HG03175 (cell line): ENCODE results near the gene UBXN4.
"Not testable (repeated sequence)": the region's sequence is repeated elsewhere in the genome, so short reads cannot be mapped to it uniquely, and the experiment has no call there.

ENCODE experiments used
- ATAC-seq: cut with Tn5 transposase; IDR thresholded peaks from one replicate; pipeline ENCODE4 v1.9.1; 2021; ENCODE audit warnings: mild to moderate bottlenecking, moderate library complexity; ENCODE audit not compliant: unreplicated experiment

Gene UBXN4

GRCh38 chr2:135803278-135803677, 61.6 kb downstream of the UBXN4 start:
- no peak for ATAC-seq

GRCh38 chr2:135807874-135808273, 66.2 kb downstream of the UBXN4 start:
- ATAC-seq = not testable (repeated sequence)

GRCh38 chr2:135812907-135813511, 71.4 kb downstream of the UBXN4 start:
- no peak for ATAC-seq

- no peak for ATAC-seq
Observed at GRCh38 chr2:135815269-135815668, 73.6 kb downstream of the UBXN4 start.

- no peak for ATAC-seq
Observed at GRCh38 chr2:135817466-135817865, 75.8 kb downstream of the UBXN4 start.

- no peak for ATAC-seq
Observed at GRCh38 chr2:135817951-135818350, 76.3 kb downstream of the UBXN4 start.

GRCh38 chr2:135818937-135819610, 77.4 kb downstream of the UBXN4 start:
- no peak for ATAC-seq

GRCh38 chr2:135820003-135820618, 78.5 kb downstream of the UBXN4 start:
- ATAC-seq = peak; percentile 84

GRCh38 chr2:135821190-135821589, 79.5 kb downstream of the UBXN4 start:
- ATAC-seq = no peak

- no peak for ATAC-seq
Observed at GRCh38 chr2:135822855-135823254, 81.2 kb downstream of the UBXN4 start.

- ATAC-seq = no peak
Observed at GRCh38 chr2:135825131-135825530, 83.5 kb downstream of the UBXN4 start.

GRCh38 chr2:135825550-135826176, 84.0 kb downstream of the UBXN4 start:
- ATAC-seq = no peak

GRCh38 chr2:135826544-135826943, 84.9 kb downstream of the UBXN4 start:
- ATAC-seq = no peak

- ATAC-seq = no peak
Observed at GRCh38 chr2:135829378-135830135, 87.9 kb downstream of the UBXN4 start.

GRCh38 chr2:135831180-135831812, 89.6 kb downstream of the UBXN4 start:
- ATAC-seq = no peak

- no peak for ATAC-seq
Observed at GRCh38 chr2:135832891-135833290, 91.2 kb downstream of the UBXN4 start.
